Brain microvascular endothelial cell (primary cell): ENCODE results near the gene NARF.
"Not testable (repeated sequence)": the region's sequence is repeated elsewhere in the genome, so short reads cannot be mapped to it uniquely, and the experiment has no call there.

Source experiments
- DNase-seq: peaks from one replicate; pipeline ENCODE4 v3.0.0-alpha.2; 2020
- H3K27ac ChIP-seq: fragments of 250-450 bp; sonication (Bioruptor Pico); 2 replicates; pipeline ENCODE4 v1.5.1; 2020; ENCODE audit warnings: mild to moderate bottlenecking, moderate library complexity
- H3K27me3 ChIP-seq: fragments of 250-450 bp; sonication (Bioruptor Pico); replicated peaks from 2 replicates; pipeline ENCODE4 v1.5.1; 2020; ENCODE audit warnings: mild to moderate bottlenecking
- H3K36me3 ChIP-seq: fragments of 250-450 bp; sonication (Bioruptor Pico); replicated peaks from 2 replicates; pipeline ENCODE4 v1.5.1; 2020; ENCODE audit warnings: mild to moderate bottlenecking
- H3K4me3 ChIP-seq: 2 replicates; pipeline ENCODE4 v1.5.1; 2011; ENCODE audit warnings: low read depth, mild to moderate bottlenecking, control low read depth, low read length, moderate library complexity
- in situ Hi-C: cut with HindIII; loops from 2 replicates; pipeline ENCODE4 v1.10.0; 2017; ENCODE audit warnings: low sequenced_read_pairs, low pct_ligation_motif_present
- TF ChIP-seq, protein P1 (sequence below): IDR thresholded peaks from 2 replicates; pipeline ENCODE4 v1.5.1; 2011; ENCODE audit warnings: low read depth, mild to moderate bottlenecking, moderate library complexity, low read length, control low read depth, inconsistent platforms; ENCODE audit errors: missing control alignments

Gene NARF

DNA sequence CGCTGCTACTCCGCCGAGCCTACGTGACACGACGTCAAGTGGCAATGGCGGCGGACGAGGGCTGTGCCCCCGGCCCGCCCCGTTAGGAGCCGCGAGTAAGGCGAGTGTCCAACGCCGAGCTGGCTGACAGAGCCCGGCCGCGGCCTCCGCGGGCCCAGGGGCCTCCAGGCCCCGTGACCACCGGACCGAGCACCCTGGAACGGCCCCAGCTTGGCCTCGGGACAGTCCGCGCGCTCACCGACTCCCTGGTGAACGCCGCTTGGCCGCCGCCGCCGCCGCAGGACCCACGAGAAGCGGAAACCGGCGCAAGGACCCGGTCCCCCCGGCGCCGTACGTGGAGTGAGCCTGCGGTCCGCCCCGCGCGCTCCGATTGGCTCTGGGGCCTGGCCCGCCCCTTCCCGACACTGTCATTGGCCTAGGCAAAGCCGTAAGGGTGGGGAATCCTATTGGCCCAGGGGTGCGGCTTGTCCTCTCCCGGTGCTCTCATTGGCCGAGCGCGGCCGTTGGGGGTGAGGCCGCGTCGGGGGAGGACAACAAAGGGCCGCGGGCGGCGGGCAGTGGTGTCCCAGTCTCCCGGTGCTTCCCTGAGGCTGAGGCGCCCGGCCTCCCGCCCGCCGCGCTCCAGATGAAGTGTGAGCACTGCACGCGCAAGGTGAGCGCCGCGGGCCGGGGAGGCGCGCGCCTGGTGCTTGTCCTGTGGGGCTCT lies at the start of gene NARF:
NARF (plus strand) TSS at position 563 of the 706 bp plus-strand sequence; CDS start at position 626, 63 bp downstream.
- H3K36me3 ChIP-seq: peaks cover 13% of the 10 kb centered on the region
- peak; percentile 97 for DNase-seq
- H3K27me3 ChIP-seq: no peaks in the 10 kb centered on the region
- peak within 1 kb of the TSS; percentile 98 for H3K27ac ChIP-seq
- TF ChIP-seq, protein P1, sequence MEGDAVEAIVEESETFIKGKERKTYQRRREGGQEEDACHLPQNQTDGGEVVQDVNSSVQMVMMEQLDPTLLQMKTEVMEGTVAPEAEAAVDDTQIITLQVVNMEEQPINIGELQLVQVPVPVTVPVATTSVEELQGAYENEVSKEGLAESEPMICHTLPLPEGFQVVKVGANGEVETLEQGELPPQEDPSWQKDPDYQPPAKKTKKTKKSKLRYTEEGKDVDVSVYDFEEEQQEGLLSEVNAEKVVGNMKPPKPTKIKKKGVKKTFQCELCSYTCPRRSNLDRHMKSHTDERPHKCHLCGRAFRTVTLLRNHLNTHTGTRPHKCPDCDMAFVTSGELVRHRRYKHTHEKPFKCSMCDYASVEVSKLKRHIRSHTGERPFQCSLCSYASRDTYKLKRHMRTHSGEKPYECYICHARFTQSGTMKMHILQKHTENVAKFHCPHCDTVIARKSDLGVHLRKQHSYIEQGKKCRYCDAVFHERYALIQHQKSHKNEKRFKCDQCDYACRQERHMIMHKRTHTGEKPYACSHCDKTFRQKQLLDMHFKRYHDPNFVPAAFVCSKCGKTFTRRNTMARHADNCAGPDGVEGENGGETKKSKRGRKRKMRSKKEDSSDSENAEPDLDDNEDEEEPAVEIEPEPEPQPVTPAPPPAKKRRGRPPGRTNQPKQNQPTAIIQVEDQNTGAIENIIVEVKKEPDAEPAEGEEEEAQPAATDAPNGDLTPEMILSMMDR: no peak
- H3K4me3 ChIP-seq: peak within 1 kb of the TSS; percentile 78
- in situ Hi-C loops: no loop called here

DNA sequence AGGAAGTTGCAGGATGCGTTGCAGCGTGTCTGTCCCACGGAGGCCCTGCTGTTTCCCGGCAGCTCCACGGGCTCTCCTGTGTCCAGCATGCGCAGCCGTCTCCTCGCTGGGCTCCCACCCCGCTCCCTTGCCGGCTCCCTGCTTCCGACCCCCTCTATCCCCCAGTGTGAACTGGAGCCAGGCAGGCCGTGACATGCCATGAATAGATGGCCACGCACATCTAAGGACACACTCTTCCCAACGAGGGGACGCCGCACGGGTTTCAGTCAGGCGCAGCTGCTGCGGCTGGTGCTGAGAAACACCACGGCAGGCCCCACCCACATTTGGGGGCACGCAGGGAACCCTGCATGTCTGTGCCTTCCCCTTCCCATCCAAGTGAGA lies 49.6 kb upstream of the NARF start:
- Histone ChIP-seq H3K27me3 (no peaks in the 10 kb centered on the region), H3K27ac (no peak overlapping the region), H3K4me3 (no peak overlapping the region), H3K36me3 (no peaks in the 10 kb centered on the region)
- DNase-seq: no peak
- in situ Hi-C loops: loop anchor here (5.0 kb wide), 1 partner anchor 47 kb away; no protein-coding TSS in a partner anchor
- TF ChIP-seq, protein P1: no peak

DNA sequence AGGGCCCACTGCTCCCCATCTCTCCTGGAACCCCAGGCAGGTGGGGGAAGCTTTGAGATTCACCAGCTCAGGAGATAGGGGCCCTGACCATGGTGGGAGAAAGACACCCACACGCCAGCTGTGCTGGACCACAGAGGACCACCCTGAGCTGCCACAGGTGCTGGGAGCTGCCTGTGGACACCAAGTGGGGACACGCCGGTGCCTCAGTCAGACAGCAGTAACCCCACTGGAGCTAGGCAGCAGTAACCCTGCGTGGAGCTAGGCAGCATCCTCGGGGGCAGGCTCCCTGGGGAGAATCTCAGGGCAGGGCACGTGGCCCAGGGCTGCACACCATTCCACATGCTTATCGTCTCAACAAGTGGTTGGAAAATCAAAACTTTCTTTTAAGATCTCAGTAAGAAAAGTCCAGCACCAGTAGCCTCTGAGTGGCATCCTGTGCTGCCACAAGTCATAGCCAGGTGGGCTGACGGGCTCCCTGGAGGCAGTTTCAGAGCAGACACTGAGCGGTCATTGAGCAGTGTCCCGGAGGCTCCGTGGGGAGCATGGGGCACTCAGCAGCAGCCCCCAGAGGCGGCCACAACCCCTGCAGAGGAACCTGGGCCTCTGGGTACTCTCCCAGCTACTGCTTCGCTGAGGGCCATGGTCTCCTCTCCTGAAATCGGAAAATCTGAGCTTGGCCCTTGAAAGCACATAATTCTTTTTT lies 48.4 kb upstream of the NARF start:
- no peak overlapping the region for H3K27ac ChIP-seq
- no peak for DNase-seq
- H3K27me3 ChIP-seq: no peaks in the 10 kb centered on the region
- in situ Hi-C loops: loop anchor here (10.0 kb wide), 1 partner anchor 65 kb away; no protein-coding TSS in a partner anchor
- H3K36me3 ChIP-seq: no peaks in the 10 kb centered on the region
- TF ChIP-seq, protein P1: no peak
- no peak overlapping the region for H3K4me3 ChIP-seq

DNA sequence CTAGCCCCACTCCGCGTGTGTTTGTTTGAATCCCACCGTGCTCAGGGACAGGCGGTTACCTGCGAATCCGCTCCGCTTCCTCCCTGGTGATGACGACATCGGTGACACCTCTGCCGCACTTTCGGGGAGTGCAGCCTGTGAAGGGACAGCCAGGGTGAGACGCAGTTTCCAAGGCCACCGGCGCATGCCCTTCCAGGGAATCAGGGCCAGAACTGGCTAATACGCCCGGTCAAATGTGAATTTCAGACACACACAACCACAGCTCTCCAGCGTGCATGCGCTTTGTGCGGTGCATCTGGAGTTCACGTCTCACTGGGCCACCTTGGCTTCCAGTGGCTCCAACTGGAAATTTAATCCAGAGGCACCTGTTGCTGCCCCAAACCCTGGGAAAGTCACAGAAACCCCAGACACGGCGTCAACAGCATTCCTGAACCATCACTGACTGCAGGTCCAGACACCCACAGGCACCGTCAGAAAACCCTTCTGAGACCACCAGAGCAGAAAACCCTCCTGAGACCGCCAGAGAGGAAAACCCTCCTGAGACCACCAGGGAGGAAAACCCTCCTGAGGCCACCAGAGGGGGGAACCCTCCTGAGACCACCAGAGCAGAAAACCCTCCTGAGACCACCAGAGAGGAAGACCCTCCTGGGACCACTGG lies 47.0 kb upstream of the NARF start:
- Histone ChIP-seq H3K4me3 (no peak overlapping the region), H3K27ac (no peak overlapping the region), H3K36me3 (no peaks in the 10 kb centered on the region), H3K27me3 (no peaks in the 10 kb centered on the region)
- TF ChIP-seq, protein P1: no peak
- in situ Hi-C loops: loop anchor here (10.0 kb wide), 1 partner anchor 67 kb away; no protein-coding TSS in a partner anchor
- DNase-seq: no peak

DNA sequence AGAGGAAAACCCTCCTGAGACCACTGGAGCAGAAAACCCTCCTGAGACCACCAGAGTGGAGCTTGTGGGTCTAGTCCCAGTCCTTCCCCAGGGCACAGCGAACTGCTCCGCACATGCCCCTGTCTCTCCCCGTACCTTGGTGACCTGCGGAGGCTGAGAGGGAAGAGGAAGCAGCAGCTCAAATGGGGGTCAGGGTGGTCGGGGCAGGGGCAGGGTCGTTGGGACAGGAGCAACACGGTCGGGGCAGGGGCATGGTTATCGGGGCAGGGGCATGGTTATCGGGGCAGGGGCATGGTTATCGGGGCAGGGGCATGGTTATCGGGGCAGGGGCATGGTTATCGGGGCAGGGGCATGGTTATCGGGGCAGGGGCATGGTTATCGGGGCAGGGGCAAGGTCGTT lies 46.5 kb upstream of the NARF start:
- not testable (repeated sequence) for H3K36me3 ChIP-seq, H3K27ac ChIP-seq, DNase-seq, H3K27me3 ChIP-seq, H3K4me3 ChIP-seq
- in situ Hi-C loops: loop anchor here (10.0 kb wide), 1 partner anchor 67 kb away; no protein-coding TSS in a partner anchor
